G401.6 (cell line): ENCODE measurements around the gene KRT9.
"Not testable (repeated sequence)": the region's sequence is repeated elsewhere in the genome, so short reads cannot be mapped to it uniquely, and the experiment has no call there.

ENCODE experiments used
- FAIRE-seq: peaks from 2 replicates; lab custom pipeline; 2012; peaks lifted over from hg19 to GRCh38; lab: Jason Lieb, UNC

The KRT9 gene

DNA sequence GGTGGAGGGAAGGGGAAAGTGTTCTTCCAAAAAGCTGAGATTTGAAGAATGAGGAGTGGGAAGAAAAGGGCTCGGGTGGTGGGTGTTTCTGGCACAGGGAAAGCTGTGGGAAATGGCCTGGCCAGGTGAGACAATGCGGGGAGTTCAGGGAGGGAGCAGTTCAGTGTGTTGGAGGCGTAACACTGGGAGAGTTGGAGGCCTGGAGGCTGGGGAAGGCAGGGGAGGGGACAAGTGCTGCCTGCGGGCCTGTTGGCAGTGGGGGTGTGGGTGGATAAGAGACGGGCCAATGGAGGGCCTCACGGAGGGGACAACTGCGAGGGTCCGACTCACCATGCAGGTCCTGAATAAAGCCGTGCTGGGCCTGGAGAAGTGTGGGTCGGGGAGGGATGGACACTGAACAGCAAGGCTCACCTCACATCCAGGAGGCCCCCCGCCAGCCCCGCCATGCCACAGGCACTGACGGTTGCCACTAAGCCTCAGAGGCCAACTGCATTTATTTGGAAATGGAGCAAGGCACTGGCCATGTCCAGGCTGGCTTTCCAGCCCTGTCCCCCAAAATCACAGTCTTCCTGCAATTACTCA lies 25.9 kb downstream of the KRT9 start:
- no peak for FAIRE-seq

DNA sequence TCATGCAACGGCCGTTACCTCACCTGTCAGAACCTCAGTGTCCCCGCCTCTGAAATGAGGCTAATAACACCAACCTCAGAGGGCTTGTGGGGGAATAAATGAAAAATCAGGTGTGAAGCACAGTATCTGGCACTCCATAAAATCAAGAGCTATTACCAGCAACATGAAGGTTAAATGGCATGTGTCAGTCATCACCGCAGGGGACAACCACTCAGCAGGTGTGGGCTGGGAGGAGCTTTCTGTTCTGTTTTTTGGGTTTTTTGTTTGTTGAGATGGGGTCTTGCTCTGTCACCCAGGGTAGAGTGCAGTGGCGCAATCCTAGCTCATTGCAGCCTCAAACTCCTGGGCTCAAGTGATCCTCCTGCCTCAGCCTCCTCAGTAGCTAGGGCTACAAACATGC lies 26.9 kb downstream of the KRT9 start:
- no peak for FAIRE-seq

DNA sequence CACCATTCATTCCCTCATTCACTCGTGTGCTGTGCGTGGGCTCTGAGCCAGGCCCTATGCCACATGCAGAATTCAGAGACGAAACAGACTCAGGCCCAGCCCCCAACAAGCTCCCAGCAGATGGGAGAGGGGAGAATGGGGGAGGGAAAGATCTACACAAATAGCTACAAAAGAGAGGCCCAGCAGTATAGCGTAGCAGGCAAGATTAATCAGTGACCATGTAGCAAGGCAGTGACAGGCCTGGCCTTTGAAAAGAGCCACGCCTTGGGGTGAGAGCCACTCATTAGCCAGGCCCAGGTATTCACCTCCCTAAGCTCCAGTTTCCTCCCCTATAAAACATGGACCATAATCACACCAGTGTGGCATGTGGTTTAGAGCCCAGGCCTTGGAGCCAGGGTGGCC lies 27.4 kb downstream of the KRT9 start:
- no peak for FAIRE-seq

DNA sequence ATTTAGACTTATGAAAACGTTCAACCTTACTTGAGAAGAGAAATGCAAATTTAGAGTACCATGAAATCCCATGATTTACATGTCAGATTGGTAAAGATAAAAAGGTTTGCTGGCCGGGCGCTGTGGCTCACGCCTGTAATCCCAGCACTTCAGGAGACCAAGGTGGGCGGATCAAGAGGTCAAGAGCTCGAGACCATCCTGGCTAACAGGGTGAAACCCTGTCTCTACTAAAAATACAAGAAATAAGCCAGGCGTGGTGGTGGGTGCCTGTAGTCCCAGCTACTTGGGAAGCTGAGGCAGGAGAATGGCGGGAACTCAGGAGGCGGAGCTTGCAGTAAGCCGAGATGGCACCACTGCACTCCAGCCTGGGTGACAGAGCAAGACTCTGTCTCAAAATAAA lies 29.1 kb downstream of the KRT9 start:
- FAIRE-seq, result not testable (repeated sequence)

DNA sequence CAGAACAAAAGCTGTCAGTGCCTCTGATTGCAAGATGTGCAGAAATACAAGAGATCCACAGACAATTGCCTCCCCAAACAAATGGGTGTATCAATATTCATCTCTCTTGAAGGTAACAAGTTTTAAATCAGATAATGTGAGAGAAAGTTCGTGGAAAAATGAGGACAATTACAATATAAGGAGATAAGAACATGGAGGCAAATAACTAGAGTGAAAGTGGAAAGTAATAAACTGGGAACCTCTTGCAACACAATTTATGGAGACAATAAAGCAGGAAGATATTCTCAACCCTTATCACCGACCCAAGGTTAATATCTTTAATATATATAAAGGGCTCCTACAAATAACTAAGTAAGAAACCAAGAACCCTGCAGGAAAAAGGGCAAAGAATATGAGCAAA lies 29.5 kb downstream of the KRT9 start:
- no peak for FAIRE-seq

DNA sequence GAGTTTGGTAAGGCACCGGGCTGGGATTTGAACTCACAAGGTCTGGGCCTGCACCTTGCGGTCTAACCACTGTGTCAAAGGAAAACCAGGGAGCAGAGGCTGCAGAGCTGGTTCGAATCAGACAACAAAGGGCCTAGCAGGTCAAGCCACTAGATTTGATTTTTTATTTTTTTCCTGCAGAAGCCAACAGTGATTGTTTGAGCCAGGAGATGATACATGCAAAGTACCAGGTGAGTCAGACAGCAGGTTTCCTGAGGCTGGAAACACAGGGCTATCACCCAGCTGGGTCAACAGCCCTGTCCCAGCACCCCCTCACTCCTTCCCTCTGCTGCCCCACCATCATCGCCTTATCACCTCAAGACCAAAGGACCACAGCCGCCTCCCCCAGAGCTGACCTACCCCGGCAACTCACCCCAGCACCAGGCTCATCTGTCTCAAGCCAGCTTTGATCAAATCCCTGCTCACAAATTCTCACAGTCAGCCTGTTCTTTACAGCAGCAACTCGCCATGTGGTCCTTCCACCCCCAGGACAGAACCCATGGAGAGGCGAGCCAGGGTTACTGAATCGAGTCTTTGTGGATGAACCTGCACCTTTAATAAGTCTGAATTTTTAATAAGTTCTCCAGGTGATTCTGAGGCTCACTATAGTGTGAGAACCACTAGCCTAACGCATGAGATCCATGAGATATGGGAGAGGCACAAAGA lies 30.8 kb downstream of the KRT9 start:
- FAIRE-seq, result no peak

DNA sequence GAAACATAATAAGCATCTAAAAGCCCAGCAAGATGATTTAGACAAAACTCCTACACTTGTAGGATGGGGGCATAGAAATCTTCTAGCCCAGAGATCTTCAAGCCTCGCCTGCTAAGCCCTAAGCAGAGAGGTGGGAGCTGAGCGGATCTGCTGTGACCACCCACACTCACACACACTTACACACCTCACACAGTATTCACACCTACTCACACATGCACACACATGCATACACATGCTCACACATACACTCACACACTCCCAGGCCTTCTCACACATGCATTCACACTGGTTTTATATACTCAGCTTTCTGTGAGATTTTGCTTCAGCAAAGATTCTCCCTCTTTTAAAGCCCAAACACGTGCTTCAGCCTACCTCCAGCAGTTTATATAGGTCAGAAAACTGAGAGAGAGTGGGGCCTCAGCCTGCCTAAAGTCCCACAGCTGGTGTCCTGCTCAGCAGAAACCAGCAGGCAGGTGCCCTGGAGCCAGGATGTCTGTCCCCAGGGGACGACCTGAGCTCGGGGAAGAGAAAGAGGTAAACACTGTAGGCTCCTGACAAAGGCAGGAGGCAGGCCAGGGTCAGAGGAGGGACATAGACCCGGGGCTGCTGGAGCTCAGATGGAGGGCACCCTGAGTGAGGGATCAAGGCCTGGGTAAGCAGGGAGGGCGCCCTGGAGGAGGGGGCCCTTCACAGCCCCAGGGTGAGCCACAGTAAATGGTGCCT lies 31.7 kb downstream of the KRT9 start:
- no peak for FAIRE-seq

DNA sequence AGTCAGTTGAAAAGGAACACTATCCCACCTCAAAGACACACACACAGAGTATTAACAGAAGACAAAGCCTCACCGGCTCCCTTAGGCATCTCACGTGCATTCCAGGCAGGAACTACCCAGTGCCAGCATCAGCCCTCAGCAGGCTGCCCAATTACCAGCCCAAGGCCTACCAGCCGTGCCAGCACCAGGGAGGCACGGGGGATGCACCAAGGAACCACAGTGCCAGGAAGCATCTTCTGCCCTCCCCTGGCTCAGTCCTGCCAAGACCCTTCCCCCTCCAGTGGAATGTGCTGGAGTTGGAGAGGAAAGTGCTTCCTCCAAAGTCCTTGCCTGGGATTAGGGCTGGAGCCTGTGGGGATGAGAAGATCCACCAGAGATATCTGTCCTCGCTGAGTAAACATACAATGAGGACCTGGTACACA lies 32.8 kb downstream of the KRT9 start:
- no peak for FAIRE-seq

DNA sequence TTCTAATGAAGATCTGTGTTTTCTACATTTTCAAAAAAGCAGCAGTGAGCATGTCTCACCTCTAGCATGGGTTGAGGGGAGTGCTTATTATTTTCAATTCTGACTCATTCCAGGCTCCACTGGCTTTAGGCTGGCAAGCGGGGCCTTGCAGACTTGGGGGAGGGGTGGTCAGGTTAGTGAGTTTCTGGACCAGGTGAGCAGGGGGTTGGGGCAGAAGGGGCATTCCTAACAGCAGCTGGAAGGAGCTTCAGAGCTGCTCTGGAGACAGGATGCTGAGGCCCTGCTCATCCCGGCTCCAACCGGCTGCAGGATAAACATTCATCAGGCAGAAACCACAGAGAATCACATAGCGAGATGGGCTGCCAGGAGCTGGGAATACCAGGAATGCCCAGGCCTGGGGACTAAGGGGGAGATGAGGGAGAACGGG lies 33.3 kb downstream of the KRT9 start:
- FAIRE-seq, result no peak

DNA sequence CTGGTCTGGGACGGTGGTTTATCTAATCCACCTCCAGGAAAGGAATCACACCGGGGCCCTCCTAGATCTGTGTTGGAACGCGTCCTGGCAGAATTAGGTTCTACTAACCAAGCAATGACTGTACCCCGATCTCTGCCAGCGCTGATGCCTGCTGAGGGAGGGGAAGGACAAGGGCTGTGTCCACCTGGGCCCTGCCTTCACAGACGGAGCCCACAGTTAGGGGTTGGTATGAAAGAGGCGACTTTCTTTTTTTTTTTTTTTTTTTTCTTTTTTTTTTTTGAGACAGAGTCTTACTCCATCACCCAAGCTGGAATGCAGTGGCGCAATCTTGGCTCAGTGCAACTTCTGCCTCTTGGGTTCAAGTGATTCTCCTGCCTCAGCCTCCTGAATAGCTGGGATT lies 33.9 kb downstream of the KRT9 start:
- FAIRE-seq, result no peak

DNA sequence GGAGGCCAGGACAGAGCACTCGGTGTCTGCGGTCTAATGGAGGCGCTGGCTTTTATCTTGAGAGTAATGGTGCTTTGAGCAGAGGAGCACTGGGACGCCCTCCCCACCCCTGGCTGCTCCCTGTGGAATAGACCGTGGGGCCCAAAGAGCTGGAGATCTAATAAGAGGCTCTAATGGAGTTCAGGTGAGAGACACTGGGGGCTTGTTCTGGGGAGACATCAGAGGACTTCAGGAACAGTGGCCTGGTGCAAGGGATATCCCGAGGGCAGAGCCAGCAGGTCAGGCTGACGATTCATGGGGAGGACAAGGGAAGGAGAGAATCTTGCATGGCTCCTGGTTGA lies 34.3 kb downstream of the KRT9 start:
- no peak for FAIRE-seq

DNA sequence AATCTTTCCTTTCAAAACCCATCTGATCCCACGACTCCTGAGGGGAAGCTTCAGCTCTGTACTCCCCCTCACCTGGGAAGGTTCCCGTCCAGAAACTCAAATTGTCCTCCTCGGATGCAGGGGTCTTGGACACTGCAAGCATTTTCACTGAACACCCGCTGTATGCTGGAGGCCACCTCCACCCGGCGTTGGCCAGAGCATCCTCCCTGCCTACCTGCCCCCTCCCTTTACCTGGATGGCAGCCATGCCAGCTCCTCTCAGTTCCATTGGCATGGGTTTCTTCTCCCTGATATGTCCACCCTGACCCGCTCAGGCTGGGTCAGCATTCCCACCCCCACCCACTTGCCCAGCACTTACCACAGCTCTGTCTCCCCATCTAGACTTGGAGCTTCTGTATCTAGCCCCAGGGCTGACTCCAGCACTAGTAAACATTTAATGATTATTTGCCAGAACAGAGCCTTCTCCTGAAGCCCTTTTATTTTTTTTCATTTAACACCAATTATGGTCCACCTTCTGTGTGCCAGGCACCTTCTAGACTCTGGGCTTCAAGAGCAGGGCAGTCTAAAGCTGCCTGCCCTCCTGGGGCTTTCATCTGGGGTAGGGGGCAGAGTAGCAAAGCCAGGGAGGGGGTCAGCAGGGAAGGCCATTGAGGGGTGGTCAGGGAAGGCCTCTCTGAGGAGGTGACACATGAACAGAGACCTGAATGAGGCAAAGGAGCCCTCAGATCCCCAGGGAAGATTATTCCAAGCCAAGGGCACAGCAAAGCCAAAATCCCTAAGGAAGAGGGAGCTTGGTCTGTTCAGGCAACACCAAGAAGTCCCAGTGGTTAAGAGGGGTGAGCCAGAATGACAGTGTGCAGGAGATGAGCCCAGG lies 34.9 kb downstream of the KRT9 start:
- no peak for FAIRE-seq

DNA sequence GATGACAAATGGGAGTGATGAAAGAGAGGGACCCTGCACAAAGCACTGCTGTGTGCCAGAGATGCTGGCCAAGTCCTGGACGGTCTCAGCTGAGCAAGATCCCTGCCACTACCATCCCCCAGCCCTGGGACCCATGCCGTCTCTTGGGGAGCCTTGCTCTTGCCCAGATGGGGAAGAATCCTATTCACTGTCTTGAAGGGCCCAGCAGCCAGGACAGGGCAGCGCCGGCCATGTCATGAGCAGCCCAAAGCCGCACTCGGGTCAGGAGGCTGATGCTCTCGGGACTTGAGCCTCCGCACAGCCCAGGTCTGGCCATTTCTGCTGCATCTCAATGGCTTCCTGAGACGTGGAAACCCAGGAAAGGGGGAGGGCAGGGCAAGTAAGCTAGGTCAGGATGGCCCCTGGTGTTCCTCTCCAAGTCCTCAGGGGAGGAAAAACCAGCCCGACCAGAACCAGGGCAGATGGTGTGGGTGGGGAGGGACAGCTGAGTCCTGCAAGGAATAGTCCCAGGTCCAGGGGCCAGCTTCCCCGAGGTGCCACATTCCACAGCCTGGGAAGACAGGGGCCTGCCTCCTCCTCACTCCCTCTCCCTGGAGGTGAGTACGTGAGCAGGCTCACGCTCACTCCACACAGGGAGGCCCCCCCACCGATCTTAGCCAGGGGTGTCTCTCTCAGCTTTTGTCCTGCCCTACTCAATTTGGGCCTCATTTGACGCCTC lies 35.9 kb downstream of the KRT9 start:
- no peak for FAIRE-seq

DNA sequence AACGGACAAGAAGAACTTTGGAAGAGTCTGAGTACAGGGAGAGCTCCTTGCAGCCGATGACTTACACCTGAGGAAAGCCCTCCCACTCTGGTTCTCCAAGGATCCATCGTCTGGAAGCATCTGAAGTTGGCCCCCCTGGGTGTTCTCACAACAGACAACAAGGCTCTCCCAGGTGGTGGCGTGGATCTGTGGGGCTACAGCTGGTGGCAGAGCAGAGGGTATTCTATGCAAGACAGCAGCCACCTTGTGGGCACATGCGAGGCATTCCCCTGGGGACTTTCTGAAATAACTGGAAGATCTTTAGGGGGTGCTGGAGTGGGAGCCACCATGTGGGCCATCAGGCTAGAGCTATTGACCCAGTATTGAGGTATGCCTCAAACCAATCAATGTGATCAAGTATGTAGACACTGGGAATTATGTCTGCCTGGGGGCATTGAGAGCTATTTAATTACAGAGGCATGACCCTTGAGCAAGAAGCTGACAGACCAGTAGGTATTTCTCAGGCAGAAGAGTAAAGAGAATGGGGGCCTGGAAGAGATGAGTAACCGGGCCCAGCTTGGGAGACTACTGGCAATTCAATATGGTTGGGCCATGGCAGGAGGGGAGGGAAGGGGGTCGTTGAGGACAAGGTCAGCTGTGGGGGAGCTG lies 36.8 kb downstream of the KRT9 start:
- FAIRE-seq, result no peak

DNA sequence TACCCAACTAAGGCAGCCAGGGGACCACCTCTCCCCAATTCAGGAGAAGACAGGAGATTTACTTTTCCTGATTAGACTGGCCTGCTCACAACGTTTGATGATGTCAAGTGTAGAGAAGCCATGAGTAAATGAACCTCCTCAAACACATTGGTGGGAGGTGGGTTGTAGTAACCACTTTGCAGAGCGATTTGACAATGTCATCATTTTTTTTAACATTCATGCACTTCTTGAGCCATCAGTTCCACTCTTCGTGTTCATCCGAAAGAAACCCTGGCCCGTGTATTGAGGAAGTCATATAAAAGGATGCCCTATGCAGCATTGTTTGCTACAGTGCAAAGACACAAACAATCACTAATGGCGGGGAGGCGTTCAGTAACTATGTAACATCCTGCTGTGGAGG lies 38.2 kb downstream of the KRT9 start:
- FAIRE-seq, result no peak

DNA sequence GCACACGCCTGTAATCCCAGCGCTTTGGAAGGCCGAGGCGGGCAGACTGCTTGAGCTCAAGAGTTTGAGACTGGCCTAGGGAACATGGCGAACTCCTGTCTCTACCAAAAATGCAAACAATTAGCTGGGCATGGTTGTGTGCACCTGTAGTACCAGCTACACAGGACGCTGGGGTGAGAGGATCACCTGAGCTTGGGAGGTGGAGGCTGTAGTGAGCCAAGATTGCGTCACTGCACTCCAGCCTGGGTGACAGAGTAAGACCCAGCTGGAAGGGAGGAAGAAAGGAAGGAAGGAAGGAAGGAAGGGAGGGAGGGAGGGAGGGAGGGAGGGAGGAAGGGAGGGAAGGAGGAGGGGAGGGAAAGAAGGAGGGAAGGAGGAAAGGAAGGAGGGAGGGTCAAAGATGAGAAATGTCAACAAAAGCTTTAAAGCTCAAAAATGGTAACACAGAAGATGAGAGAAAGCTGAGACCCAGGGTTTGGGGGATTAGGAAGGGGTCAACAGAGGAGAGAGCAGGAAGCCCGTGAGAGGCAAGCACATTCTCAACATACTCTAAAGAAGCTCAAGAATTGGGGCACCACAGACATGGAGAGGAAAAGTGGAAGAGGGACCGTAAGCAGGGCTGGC lies 38.8 kb downstream of the KRT9 start:
- FAIRE-seq, result no peak

DNA sequence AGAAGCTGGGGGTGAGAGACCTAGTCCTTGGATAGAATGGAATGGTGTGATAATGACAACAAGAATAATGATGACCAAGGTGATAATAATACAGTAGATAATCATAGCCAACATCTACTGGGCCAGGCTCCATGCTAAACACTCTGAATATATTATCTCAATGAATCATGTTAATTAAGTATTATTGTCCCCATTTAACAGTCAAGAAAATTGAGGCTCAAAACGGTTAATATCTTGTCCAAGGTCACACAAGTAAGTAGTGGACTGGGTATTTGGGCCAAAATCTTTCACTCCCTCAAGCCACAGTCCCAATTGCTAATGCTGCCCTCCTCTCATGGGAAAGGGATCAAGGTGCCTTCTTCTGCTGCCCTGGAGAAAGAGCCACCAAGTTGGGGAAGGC lies 39.9 kb downstream of the KRT9 start:
- no peak for FAIRE-seq

DNA sequence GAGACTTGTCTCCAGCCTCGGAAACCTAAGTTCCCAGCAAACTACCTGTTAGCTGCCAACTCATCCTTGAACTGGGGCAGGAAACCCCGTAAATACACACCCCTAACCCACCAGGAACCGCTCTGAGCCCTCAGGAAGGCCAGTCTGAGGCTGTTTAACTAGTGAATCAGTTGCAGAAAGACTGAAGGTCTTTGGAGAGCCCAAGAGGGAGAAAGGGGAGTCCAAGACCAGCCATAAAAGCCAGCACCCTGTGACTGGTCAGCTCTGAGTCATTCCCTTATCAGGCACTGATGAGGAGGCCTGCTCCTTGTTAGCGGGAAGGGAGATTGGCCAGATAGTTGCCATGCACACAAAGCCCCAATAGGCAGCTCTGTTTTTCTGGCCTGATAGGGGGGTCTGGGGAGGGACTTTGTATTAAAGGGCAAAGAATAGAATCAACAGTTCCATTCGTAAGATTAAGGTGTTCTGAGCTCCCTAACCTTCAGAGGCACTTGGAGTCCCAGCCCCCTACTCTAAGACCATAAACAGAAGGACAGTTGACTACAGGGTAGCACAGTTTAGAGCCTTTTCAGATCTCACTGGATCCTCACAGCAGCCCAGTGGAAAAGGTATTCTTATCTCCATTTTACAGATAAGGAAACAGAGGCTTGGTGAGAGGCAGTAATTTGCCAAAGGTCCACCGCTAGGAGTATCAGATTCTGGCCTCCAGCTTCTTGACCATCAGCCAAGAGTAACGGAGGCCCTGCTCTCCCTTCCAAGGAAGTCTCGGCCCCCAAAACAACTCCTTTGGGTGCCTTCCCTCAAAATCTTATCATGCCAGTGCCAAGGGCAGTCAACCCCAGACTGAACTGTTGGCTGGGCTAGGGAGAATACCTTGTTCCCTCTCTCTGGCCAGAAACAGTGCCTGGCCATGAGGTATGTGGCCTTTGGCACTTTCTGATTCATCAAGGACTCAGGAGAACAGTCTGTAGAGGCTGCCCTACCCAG lies 41.5 kb downstream of the KRT9 start:
- FAIRE-seq, result no peak

DNA sequence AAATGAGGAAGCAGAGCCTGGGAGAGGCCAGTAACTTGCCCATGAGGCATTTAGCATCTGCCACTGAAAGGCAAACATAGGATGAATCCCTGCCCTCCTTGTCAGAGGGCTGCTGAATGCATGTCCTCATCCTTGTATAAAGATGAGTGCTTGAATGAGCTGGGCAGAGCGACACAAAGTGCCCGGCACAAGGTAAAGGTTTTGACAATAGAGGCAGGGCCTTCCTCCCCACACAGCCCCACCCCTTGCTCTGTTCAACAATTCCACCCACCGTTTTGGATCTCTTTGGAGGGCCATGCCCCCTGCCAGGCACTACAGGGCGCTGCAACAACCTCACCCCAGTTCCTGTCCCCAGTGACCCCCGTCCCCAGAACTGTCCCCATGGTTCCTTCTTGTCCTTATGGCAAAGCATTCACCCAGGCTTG lies 42.4 kb downstream of the KRT9 start:
- FAIRE-seq, result no peak

DNA sequence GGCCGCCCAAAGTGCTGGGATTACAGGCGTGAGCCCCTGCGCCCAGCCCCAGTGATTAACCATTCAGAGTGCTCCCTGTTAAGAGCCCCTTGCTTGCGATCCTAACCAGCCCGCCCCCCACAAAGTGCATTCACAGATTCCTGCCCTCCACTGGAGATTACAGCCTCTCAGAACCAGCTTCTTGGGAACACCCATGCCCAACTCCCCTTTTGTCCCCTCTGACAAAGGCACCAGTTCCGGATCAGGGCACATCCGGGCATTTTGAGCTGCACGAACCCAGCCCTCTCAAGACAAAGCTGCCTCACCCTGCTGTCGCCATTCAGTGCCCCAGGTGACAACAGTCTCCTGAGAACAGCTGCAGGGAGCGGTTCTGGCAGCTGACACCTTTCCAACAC lies 42.9 kb downstream of the KRT9 start:
- FAIRE-seq, result no peak
